NCI-H1417 treated with DMSO at 0.1 percent for 48 hours (cell line): ENCODE data around the gene GASK1B.

Experiments used
- DNase-seq: peaks from one replicate; lab custom pipeline; 2025; lab: John Stamatoyannopoulos, UW

The GASK1B gene

DNA sequence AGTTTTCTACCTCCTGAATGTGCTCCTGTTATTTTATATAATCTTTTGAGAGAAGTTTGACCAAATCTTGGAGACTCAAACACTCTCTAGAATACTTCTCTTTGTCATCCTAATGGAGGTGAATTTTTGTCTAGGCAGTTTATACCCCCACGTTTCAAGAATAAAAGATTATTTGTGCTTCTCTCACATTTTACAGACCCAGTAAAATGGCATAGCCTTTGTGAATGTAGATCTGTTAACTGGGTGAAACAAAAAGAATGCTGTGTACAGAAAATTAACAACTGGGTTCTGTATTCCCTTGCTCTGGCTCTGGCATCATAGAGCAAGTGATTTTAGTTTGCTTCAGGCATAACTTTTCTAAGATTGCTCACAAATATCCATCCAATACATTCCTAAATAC is 26.1 kb downstream of the GASK1B start:
- no peak for DNase-seq

DNA sequence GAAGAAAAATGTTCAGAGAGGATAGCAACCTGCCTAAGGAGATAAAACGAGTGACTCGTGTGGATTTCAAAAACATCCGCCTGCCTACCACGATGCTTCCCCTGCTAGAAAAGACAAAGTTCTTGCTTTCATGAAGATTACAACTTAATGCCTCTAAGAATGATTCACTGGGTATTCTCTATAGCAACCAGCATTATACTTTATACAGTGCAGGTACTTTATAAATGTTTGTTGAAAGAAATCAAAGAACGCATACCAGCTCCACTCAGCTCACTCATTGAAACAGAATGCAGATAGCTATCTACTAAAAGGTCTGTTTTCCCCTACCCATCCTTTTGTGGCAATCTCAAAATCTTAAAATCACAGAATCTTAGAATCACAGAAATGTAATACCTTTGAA is 33.7 kb downstream of the GASK1B start:
- no peak for DNase-seq

DNA sequence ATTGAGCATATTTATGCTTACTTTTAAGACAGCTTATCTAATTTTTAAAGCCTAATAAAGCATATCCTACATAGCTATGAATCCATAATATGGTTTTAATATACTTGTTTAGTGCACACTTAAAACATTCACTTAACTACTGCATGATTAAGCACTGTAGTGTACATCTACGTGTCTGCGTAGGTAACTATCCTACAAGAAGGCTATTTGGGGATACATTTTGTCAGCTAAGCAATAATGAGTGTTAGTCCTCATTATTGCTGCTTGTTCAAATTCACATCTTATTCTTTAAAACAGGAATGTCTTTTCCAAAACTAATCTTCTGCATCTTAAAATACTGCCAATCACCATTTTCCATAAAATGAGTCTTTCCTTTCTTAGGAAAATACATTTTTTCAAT is 38.6 kb downstream of the GASK1B start:
- no peak for DNase-seq

DNA sequence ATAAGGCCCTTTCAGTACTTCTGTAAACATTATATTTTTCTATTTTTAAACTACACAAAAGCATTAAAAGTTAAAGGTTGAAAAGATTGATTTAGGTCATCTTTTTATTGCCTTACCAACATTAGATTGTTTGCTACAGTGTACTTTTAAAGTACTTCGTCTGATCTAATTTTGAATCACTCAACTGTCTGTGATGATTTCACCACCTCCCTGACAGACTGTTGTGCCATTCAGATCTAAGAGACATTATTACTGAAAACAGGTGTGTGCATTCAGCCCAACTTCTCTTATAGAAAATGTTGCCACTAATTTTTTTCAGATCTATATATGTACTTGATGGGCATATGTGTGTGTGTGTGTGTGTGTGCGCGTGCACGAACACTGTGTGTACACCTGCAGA is 39.3 kb downstream of the GASK1B start:
- DNase-seq = no peak

DNA sequence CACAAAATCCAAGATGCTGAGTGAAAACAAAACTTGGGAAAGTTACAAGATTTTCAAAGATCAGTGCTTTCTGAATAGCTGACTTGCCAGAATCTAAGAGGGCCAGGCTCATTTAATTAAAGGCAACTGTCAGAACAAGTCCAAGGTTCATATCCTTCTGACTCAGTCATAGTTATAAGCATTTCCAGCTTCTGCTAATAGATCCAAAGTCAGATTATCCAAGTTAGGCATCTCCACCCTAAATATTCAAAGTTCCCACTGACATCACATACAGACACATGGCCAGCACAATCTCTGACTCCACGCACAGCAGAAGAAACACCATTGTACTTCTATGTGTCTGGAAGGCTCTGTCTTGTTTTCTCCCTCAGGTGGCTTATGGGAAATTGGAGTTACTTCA is 41.8 kb downstream of the GASK1B start:
- no peak for DNase-seq

DNA sequence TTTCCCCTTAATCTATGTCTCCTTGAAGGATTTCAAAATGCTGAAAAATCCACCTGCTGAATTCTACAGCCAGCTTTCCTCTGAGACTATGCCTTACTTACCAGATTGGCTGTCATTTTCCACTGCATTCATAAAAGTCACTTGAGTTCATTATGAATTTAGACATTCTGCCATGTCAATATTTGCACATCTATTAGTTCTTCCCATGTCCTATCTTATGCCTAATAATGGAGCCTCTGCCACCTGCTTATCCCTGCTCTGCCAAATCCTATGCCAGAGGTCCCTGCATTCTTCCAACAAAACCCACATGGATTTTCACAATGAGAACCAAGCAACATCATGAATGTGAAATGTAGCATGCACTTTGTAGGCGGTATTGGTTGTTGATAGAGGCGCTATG is 42.6 kb downstream of the GASK1B start:
- DNase-seq = peak; percentile 29

DNA sequence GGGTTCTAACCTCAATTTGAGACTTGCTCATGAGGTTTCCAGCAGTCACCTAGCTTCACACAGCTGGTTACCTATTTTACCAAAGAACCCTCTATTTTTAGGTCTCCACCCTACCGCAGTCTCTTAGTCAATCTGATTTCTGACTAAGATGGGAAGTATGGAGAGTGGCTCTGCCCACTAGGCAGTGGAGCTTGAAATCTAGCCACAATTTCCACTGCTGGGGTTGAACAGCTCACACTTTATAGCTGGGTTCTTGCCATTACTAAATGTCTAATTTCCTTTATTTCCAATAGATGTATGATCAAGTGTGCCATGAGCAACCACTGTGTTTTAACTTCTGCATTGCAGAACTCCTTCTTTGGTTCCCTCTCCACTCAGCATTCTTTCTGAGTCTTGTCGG is 43.1 kb downstream of the GASK1B start:
- no peak for DNase-seq

DNA sequence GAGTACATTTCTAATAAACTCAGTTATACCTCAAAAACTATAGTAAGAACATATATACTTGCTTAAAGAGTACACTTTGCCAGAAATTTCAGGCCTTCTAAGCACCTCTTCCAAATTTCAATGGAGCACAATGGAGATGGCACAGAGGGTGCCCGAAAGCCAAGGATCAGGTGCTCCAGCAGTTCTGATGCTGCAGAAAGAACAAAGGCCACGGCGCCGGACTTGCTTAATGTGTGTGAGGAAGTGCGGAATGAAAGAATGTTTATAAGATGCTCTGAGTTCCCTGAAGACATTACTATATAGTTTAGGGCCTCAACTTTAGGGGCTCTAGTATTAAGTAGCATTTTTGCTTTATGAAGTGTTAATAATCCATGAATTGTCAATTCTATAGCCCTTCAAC is 44.3 kb downstream of the GASK1B start:
- DNase-seq = no peak

DNA sequence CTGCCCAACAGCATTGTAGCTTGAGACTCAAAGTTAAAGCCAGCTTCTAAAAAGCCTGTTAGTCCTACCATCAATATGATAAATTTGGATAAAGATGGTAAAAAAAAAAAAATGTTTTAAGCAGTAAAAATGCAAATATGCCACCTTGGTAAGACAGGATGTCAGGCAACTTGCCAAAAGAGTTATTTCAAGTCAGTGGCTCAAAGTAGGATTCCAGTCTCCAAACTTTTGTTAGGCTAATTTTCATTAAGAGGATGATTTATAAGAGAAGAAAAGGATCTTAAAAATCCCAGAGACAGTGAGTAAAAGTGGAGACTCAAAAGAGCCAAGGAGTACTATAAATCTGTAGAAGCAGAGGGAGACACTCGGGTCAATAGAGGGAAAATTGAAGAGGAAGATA is 47.5 kb downstream of the GASK1B start:
- DNase-seq = no peak
